MV-4-11 (cell line): Measurements from ENCODE around the gene ZFPM1.
A peak's percentile ranks its signal among the peaks of the same experiment; 100 is the strongest.
"Not testable (repeated sequence)": the region's sequence is repeated elsewhere in the genome, so short reads cannot be mapped to it uniquely, and the experiment has no call there.

Experiments used
- DNase-seq: peaks from one replicate; lab custom pipeline; 2025; lab: John Stamatoyannopoulos, UW

Gene ZFPM1

DNA sequence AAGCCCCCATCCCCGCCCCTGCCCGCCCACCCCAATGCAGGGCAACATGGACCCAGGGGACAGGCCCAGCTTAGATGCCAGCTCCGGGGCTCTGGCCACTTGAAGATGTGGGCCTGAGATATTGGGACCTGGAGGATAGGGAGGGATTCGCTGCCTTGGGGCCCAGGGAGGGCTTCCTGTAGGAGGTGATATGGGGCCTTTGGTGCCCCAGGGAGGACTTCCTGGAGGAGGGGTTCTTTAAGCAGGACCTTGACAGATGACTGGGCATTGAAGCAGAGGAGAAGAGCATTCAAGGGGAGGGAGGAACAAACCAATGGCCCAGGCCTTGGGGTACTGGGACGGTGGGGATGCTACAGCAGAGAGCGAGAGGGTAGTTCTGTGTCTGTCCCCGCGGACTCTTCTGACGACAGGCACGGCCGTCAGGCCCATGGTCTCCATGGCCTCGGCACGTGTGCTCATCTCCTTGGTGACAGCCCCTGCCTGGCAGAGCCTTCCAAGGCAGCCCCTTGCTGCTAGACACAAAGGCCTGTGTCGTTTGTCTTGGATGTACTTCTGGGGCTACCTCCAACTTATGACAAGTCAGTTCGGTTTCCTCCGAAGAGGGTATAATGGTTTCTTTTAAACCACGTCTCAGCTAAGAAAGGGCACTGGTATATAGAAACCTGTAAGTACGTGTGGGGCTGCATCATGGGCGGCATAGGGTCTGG lies 61.6 kb downstream of the ZFPM1 start:
- DNase-seq: no peak

- no peak for DNase-seq
Measured at GRCh38 chr16:88515371-88515770, 62.3 kb downstream of the ZFPM1 start.

DNA sequence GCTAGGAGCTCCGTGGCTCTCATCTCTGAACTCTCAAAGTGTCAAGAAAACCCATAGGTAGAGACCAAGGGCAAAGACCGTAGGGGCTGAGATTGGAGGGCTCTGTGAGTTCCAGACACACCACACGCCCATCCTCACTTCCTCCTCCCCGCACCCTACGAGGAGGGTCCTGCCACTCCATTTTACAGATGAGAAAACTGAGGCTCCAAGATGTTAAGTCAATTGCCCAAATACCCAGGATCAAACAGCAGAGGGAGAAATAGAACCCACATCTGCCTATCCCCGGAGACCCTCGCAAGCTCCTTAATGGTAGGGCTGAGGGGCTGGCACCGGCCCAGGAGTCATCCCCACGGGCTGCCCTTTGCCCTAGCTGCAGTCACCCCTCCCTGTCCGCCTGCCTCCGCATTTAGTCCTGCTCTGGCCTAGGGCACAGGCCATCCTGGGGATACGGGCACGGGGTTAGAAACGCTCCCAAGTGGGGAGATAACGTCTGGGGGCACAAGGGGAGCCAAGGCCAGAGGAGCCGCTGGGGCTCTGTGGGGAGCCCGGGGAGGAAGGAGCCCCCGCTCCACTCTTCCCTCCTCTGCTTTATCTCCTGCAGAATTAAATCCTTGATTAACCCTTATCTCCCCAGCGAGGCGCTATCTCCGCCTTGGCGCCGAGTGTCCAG lies 63.0 kb downstream of the ZFPM1 start:
- DNase-seq: no peak

GRCh38 chr16:88516601-88517061 lies 63.6 kb downstream of the ZFPM1 start:
- DNase-seq: no peak

- not testable (repeated sequence) for DNase-seq
Measured at GRCh38 chr16:88517208-88517774, 64.2 kb downstream of the ZFPM1 start.

DNA sequence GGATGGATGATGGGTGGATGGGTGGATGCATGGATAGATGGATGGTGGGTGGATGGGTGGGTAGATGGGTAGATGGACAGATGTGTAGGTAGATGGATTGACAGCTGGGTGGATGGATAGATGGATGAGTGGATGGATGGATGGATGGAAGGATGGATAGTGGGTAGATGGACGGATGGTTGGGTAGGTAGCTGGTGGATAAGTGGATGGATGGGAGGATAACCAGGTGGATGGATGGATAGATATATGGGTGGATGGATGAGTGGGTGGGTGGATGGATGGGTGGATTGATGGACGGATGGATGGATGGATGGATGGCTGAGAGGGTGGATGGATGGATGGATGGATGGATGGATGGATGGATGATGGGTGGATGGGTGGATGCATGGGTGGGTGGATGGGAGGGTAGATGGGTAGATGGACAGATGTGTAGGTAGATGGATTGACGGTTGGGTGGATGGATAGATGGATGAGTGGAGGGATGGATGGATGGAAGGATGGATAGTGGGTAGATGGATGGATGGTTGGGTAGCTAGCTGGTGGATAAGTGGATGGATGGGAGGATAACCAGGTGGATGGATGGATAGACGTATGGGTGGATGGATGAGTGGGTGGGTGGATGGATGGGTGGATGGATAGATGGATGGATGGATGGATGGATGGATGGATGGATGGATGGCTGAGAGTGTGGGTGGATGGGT lies 65.5 kb downstream of the ZFPM1 start:
- not testable (repeated sequence) for DNase-seq

DNA sequence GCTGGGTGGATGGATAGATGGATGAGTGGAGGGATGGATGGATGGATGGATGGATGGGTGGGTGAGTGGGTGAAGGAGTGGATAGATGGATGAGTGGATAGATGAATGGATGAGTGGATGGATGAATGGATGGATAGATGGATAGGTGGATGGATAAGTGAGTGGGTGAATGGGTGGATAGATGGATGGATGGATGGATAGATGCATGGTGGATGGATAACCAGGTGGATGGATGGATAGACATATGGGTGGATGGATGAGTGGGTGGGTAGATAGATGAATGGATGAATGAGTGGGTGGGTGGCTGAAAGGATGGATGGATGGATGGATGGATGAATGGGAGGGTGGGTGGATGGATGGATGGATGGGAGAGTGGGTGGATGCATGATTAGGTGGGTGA lies 66.2 kb downstream of the ZFPM1 start:
- DNase-seq: no peak

DNA sequence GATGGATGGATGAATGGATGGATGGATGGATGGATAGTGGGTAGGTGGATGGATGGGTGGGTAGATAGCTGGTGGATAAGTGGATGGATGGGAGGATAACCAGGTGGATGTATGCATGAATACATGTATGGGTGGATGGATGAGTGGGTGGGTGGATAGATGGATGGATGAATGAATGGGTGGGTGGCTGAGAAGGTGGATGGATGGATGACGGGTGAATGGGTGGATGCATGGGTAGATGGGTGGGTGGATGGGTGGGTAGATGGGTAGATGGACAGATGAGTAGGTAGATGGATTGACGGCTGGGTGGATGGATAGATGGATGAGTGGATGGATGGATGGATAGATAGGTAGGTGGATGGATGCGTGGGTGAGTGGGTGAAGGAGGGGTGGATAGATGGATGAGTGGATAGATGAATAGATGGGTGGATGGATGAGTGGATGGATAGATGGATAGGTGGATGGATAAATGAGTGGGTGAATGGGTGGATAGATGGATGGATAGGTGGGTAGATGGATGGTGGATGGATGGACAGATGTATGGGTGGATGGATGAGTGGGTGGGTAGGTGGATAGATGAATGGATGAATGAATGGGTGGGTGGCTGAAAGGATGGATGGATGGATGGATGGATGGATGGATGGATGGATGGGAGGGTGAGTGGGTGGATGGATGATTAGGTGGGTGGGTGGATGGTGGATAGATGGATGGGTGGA lies 67.0 kb downstream of the ZFPM1 start:
- no peak for DNase-seq

DNA sequence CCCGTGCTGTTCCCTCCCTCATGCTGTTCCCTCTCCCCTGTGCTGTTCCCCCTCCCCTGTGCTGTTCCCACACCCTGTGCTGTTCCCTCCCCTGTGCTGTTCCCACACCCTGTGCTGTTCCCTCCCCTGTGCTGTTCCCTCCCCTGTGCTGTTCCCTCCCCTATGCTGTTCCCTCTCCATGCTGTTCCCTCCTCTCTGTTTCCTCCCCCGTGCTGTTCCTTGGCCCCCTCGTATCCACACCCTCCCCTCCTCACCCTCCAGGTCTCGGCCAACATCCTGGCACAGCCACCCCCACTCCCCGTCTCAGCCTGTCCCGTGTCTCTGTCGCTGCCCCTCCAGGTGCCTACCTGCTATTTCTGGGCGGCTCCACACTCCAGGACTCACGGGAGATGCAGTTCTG lies 68.6 kb downstream of the ZFPM1 start:
- no peak for DNase-seq

DNA sequence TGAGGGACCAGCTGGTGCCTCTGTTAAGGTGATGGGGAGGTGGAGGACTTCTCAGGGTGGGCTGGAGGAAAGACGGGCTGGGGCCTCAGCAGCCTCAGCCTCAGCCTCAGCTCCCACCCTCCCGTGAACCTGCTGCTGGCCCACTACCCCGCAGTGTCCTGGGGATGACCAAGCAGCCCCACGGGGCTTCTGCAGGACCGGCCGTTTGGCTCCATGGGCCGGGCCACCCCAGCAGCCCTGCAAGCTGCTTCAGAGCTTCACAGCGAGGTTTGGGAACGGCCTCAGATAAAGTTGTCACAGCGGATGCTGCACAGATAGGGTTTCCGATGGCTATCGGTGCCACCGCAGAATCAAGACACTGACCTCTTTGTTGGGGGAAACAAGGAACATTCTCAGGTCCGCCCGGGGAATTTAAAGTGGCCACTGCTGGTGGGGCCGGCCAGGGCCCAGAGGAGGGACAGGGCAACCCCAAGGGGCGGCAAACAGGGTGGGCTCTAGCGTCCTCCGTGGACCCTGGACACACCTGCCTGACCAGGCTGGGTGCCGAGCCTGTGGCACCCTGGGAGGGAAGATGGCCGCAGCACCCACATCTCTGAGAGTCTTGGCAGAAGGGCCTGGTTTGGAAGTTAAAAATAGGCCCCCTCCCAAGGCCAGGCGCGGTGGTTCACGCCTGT lies 69.3 kb downstream of the ZFPM1 start:
- no peak for DNase-seq

- no peak for DNase-seq
Measured at GRCh38 chr16:88523309-88524161, 70.5 kb downstream of the ZFPM1 start.

- DNase-seq: no peak
Measured at GRCh38 chr16:88524274-88524972, 71.3 kb downstream of the ZFPM1 start.

- no peak for DNase-seq
Measured at GRCh38 chr16:88524973-88525662, 72.0 kb downstream of the ZFPM1 start.

DNA sequence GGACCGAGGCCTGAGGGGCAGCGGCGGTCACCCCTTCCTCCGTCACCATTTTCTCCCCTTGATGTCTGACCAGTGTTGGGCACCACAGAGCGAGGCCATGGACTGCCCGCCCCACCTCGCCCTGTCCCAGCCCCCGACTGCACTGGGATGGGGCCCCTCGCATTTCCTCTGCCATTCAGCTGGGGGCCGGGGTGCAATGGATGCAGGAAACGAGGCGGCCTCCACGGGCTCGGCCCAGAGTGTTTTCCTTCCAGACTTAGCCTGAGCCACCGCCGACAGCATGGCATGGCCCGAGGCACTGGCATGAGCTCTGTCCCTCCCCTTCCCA lies 72.5 kb downstream of the ZFPM1 start:
- no peak for DNase-seq

DNA sequence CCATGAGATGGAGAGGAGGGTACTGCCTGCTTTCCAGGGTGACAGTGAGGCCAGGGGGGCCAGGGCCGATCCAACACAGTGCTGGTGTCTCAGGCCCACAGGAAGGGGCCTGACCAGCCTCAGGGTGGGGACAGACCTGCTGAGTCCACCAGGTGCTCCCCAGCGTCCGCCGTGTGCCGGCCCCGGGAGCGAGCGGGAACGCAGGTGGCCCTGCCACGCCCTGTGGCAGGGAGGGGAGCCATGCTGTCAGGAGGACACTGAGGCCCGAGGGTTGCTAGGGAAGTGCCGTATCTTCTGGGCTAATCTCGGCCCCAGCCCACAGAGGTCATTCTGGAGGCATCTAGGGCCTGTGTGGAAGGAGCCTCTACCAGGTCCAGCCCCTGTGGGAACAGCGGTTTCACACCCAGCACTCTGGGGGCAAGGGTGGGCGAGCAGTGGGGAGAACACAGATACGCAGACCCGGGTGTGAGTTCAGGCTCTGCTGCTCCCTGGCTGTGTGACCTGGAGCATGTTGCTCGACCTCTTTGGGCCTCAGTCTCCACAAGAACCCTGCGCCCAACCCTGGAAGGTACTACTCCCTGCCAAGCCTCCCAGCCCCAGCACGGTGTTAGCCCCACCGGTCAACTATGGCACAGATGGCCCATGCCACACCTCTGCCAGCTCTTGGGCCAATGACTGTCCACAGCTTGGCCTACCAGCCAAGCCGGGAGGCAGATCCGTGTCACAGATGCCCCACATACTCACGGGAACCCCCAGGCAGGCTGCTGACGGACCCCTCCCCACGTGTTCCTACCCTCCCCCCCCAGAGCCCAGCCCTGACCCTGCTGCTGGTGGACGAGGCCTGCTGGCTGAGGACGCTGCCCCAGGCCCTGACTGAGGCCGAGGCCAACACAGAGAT lies 73.2 kb downstream of the ZFPM1 start:
- DNase-seq: peak; percentile 51

DNA sequence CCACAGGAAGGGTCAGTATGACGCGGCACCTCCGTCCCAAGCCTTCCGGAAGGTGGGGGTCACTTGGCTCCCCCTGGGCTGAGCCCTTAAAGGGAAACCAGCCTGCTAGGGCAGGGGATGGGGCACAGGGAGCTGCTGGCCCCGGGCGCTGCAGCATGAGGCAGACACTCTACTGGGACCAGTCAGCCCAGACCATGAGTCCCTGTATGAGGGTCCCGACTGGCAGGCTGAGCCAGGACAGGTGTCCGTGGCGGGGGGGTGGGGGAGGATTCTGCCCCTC lies 73.8 kb downstream of the ZFPM1 start:
- no peak for DNase-seq

DNA sequence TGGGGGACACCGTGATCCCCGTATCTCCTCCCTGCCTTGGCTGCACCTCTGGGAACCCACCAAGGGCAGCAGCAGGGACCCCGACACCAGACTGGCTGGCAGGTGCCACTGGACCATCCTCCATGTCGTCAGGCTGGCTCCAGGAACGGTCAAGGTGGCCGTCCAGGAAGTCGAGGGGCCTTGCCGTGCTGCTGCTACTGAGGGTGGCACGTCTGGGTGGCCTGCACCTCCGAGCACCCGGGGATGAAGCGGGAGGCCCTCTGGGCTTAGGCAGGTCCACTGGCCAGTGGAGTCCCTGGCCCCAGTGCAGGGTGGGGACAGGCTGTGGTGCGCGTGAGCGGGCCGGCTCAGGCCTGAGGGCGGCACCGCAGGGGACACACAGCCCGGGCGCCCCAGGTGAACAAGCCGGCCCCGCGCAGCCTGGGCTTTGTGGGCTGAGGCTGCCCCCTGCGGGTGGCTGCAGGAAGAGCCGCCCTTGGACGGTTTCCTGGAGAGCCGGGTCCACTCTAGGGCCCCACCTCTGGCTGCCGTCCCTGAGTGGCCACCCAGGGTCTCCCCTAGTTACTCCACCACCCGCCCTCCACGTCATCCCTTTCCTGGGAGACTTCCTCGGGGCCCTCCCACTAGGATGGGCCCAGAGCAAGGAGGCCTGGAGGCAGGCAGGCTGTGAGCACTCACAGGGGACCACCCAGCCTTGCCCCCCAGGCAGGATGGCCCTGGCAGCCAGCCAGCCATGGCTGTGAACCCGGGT lies 74.3 kb downstream of the ZFPM1 start:
- peak; percentile 17 for DNase-seq
